Hepatocyte (in vitro differentiated cells): ENCODE measurements around the gene THRAP3.

Source experiments
- CTCF ChIP-seq: fragments of 200-600 bp; sonication (generic); IDR thresholded peaks from 2 replicates; pipeline ENCODE4 v1.5.1; 2016; ENCODE audit warnings: antibody characterized with exemption, mild to moderate bottlenecking; ENCODE audit not compliant: poor library complexity
- EZH2 ChIP-seq: fragments of 200-600 bp; sonication (generic); IDR thresholded peaks from 2 replicates; pipeline ENCODE4 v1.6.1; 2016; ENCODE audit warnings: antibody characterized with exemption, mild to moderate bottlenecking, borderline replicate concordance
- EZH2phosphoT487 ChIP-seq: fragments of 200-600 bp; sonication (generic); IDR thresholded peaks from one replicate; pipeline ENCODE4 v1.6.1; 2018; ENCODE audit warnings: antibody characterized with exemption, mild to moderate bottlenecking, low read depth, moderate library complexity; ENCODE audit not compliant: unreplicated experiment, severe bottlenecking

- TF ChIP-seq CTCF (peak; percentile 88), EZH2 (no peak), EZH2phosphoT487 (no peak)
These were observed 36.2 kb upstream of the THRAP3 start for GRCh38 chr1:36187800-36188593.
